HEK293T (cell line): ENCODE results near the gene TXNIP.

Experiments
- ARNT ChIP-seq: fragments of 450-650 bp; IDR thresholded peaks from 2 replicates; pipeline ENCODE4 v1.6.1; 2017; ENCODE audit warnings: mild to moderate bottlenecking
- BHLHE40 ChIP-seq: fragments of 450-650 bp; IDR thresholded peaks from 2 replicates; pipeline ENCODE4 v1.6.1; 2016; ENCODE audit warnings: mild to moderate bottlenecking, moderate library complexity, borderline replicate concordance
- FOXK2 ChIP-seq: fragments of 450-650 bp; IDR thresholded peaks from 2 replicates; pipeline ENCODE4 v1.6.1; 2016; ENCODE audit warnings: mild to moderate bottlenecking
- LEF1 ChIP-seq: fragments of 450-650 bp; IDR thresholded peaks from 2 replicates; pipeline ENCODE4 v1.6.1; 2017; ENCODE audit warnings: mild to moderate bottlenecking, borderline replicate concordance
- NFRKB ChIP-seq: fragments of 450-650 bp; IDR thresholded peaks from 2 replicates; pipeline ENCODE4 v1.6.1; 2016; ENCODE audit warnings: mild to moderate bottlenecking, moderate library complexity
- SP1 ChIP-seq: fragments of 450-650 bp; IDR thresholded peaks from 2 replicates; pipeline ENCODE4 v1.6.1; 2017
- ZNF384 ChIP-seq: fragments of 450-650 bp; IDR thresholded peaks from 2 replicates; pipeline ENCODE4 v1.6.1; 2016

DNA sequence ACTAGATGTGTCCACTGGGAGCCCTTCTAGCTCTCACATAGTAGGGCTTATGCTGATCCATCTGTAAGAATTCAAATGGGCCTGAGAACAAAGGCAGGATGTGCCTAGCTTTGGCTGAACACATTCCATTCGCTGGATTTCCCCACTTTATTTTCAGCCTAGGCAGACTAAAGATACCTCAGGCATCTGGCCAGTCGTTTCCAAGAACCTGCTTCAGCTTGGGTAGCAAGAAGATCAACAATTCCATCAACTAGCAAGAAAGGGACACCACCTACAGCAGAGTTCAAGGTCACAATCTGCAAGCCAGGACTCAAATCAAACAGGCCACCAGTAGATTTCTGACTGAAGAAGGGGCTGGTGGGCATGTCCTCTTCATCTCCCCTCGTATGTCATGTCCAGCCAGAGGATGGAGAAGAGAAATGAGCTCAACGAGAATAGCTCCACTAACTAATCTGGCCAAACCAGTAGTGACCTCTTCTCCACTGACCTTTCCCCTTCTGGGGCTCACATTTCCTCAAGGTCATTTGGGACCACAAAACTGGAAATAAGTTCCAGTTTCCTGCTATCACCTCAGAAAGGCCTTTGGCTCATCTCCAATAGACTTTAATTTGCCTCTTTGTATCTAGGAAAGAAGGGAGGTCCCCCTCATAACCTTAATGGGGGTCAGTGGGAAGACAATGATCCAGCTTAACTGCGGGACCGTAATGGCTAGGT lies 14.2 kb downstream of the TXNIP start:
- TF ChIP-seq FOXK2: no peak
- no peak for TF ChIP-seq LEF1
- TF ChIP-seq ZNF384: no peak
- no peak for TF ChIP-seq SP1
- no peak for TF ChIP-seq NFRKB
- no peak for TF ChIP-seq BHLHE40
- no peak for TF ChIP-seq ARNT
